Dermis microvascular lymphatic vessel endothelial cell (primary cell): ENCODE measurements around the gene CRB1. TPM values are rescaled to one million over a fixed set of nuclear protein-coding genes. Genes with fewer than 3 reads are reported as not detected.

Source experiments
- DNase-seq, 2 donors: peaks; one replicate each; pipeline versions ENCODE4 v3.0.0 to v3.0.0-alpha.2; 2010; ENCODE audit warnings: low read depth in 2 of 2
- total RNA-seq: library from RNA; depleted of rRNA; stranded (reverse); fragments of >200 nt; gene quantifications from 2 replicates; pipeline ENCODE4 v1.2.1, GENCODE V29; 2014

CRB1 gene
- total RNA-seq, 1 donor from 2014 or later, result under 0.01 TPM

- no peak for DNase-seq
These were observed 35.4 kb downstream of the CRB1 start for GRCh38 chr1:197303463-197303862.

DNA sequence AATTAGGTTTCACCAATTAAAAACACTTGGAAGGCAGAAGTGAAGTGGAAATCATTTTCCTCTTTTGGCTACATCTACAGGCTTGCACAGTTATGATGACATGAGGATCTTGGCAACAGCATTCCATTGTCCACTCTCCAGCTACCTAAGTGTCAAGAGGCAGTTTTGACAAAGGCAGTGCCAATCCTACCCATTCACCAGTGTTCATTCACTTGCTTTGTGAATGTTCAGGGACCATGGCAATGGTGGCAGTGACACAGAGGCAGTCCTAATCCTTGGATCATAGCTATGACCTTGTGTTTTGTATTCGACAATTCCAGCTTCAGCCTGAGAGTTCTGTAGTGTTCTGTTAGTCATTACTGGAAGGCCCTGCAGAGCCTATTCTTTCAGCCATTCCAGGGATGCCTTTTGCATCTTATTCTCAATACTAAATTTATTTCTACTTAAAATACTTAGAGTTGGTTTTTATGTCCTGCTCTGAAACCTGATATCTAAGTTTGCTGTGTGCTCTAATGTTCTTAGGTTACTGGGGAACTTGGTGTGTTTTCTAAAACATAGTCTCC, 36.7 kb downstream of the CRB1 start:
- no peak for DNase-seq

- no peak for DNase-seq
These were observed 37.9 kb downstream of the CRB1 start for GRCh38 chr1:197305925-197306324.

DNA sequence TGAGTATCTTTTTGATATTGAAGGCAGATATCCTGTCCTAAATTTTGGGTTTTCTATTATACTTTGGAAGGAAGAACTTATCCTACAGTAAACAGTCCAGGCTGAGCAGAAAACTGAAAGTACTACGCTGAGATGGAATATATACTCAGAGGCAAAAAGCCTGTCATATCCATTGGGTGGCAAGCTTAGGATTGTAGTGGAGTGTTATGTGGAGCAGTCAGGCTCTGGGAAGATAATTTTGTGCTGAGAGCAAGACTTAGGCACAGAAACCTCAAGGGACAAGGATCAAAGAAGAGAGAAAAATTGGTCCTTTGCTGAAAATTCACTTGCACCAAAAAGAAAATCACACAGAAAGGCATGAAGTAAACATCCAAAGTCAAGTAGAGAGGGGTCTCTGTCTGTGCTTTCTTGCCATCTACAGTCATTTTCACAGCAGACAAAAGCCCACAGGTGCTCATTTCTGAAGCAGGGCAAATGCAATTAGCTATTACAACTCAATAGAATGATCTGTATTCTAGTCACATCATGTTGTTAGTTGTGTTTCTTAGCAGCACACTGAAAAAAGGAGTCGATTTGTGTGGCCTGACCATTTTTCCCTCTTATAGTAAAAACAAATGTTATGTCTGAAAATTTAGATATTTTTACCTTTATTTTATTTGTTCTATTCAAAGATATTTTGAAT, 38.5 kb downstream of the CRB1 start:
- DNase-seq, result no peak

- DNase-seq, result no peak
These were observed 39.1 kb downstream of the CRB1 start for GRCh38 chr1:197307136-197307535.

DNA sequence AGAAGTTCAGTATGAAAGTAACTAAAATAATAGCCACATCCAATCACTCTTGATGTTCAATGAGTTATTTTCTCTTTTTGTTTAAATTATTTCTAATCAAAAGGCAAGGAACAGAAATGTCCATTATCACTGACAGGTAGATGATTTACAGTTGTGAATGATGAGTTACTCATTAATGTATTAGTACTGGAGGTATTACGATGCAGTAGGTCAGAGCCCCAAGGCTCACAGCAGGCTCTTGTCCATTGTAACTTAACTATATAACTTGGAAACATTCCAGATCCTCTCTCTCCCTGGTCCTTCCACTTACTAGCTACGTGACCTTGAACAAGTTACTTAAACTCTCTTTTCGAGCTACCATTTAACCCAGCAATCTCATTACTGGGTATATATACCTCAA, 39.5 kb downstream of the CRB1 start:
- no peak for DNase-seq

DNA sequence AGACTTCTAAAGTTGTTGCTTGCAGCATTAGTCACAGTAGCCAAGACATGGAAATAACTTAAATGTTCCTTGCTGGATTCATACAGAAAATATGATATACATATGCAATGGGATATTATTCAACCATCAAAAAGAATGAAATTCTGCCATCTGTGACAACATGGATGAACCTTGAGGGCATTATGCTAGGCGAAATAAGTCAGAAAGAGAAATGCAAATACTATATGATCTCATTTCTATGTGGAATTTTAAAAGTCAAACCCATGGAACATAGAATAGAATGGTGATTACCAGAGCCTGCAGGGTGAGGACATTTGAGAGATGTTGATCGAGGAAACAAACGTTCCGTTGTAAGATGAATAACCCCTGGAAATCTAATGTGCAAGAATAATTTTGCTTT, 43.0 kb downstream of the CRB1 start:
- DNase-seq, result no peak

GRCh38 chr1:197312163-197312562, 44.1 kb downstream of the CRB1 start:
- no peak for DNase-seq

GRCh38 chr1:197313713-197314112, 45.7 kb downstream of the CRB1 start:
- no peak for DNase-seq

DNA sequence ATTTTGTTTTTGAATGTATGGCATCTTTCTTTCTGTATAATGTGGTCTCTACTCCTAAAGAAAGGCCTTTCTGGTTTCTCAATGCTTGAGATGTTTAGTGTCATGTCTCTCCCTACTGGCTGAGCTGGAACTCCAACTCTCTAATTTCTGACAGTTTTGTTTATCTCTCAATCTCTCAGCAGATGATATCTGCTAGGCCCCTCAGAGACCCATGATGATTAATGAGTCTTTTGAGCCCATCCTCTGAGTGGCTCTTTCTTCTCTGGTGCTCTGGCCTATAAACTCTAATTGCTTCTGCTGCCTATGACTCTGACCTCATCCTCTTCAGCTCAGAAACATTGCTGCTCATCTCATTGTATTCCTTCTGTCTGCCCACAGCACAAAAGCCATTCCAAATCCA, 46.6 kb downstream of the CRB1 start:
- no peak for DNase-seq

GRCh38 chr1:197319631-197320030, 51.6 kb downstream of the CRB1 start:
- DNase-seq, result no peak

DNA sequence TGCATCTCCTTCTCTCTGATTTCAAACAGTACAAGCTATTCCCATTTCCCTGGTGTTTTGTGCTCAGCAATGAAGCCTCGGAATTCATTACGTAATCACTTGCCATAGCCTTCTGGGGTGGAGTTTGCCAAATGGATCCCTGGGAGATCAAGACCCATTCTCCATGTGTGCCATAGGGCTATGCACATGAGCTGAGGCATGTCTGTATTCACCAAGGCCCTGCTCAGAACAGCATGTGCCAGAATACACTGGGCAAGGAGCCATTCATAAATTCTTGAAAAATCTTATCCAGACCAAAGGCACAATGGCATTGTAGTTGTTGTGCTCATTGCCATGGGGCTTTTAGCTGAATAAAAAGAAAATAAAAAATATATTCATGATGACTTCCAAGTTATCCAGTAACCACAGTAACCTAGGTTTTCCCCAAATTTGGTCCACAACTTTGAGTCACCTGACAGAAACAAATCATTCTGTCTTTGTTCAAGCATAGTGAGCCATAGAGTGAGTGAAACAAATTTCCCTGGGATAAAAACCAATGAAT, 53.0 kb downstream of the CRB1 start:
- no peak for DNase-seq

DNA sequence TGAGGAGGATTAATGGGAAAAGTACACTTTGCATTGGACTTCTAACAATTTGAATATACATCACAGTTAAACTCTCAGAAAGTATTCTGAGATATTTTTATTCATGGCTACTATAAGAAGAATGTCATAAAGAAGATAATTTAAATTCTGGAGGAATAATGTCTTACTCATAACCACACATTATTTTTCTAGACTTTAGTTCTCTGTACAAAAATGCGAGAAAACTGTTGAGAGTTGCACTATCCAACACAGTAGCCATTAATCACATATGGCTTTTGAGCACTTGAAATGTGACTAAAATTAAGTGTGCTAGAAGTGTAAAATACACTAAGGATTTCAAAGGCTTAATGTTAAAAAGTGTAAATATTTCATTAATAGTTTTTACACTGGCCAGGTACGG, 53.8 kb downstream of the CRB1 start:
- DNase-seq, result no peak

GRCh38 chr1:197327776-197328364, 59.8 kb downstream of the CRB1 start:
- DNase-seq, result peak in 1 of 2 donors; percentile 4

DNA sequence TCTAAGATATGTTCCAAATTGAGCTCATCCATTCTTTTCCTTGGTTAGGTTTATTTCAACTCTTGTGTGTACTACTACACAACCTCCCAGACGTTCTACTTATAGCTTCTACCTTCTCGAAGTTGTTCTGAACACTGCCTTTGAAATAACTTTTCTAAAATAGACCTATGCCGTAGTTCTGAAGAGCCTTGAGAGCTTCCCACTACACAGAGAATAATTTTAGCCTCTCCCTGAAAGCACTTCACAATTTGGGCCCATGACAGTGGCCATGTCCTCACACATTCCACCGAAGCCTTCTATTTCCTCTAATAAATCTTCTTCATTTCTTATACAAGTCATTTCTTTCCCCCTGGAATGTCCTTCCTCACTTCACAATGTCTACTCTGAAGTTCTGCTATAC, 62.2 kb downstream of the CRB1 start:
- DNase-seq, result no peak

DNA sequence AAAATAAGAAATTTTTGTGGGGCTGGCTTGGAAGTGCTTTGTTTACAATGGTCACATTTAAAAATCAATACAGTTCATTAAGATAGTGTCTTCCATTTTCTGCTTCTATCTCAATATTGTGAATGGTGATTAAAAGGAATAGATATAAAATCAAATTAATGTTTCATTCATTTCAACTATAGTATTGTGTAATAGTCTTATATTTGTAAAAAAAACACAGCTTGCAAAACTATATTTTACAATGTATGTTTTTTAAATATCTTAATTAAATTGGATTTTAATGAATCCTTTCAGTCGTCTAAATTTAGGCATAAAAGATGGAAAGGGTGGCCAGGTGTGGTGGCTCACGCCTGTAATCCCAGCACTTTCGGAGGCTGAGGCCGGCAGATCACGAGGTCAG, 63.5 kb downstream of the CRB1 start:
- no peak for DNase-seq

DNA sequence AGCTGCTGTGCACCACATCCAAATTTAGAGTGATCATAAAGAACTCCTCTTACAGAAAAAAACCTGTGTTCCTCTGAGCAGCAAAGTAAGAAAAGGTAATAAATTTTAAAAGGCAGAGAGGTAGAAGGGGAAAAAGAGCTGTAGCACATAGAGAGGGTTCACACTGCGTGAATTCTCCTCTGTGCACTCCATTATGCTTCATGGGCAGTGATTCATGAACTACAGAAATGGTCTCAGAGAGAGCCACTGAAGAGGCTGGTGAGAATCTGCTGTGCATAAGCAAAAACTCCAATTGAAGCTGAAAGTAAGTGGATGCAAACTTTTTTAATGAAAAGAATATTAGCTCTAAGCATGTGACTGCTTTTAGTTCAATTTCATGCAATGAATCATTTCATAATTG, 65.0 kb downstream of the CRB1 start:
- no peak for DNase-seq

GRCh38 chr1:197336571-197336970, 68.5 kb downstream of the CRB1 start:
- DNase-seq, result no peak

GRCh38 chr1:197339106-197340060, 71.3 kb downstream of the CRB1 start:
- DNase-seq, result no peak

DNA sequence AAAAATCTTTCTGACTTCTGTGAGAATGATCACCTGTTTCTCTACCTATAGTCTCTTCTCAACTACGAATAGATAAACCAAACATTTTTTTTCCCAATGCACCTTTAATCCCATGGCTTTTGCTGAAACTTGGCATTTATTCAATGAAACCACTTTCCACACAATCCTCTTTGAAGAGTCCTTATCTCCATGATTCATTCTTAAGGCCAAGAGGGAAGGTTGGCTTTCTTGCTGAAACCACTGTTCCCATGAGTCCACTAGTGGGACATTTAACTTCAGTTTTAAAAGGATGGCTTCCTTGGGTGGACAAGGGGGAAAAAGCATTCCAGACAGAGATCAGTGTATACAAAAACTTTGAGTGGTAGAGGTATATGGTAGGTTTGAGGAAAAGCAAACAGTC, 73.6 kb downstream of the CRB1 start:
- DNase-seq, result no peak

DNA sequence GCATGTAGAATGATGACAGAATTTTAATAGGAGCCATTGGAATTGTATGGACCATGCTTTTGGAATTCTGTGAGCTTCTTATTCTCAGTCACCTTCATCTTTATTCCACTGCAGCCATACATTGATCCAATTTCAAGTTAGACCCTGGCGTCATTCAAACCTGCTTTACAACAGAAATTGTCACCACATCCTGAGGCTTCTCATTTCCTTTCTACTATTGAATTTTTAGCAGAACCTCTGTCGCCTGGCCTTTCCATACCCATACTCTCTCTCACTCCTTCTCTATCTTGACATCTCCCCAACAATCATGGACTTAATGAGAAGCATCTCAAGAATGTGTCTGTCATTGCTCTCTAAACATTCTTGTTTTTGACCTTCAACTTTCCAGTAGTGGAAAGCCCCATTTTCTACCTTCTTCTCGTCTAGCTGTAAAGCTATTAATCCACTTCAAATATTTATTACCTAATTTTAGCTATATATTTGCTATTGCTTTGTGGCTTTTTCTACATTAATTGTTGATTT, 74.1 kb downstream of the CRB1 start:
- DNase-seq, result no peak

DNA sequence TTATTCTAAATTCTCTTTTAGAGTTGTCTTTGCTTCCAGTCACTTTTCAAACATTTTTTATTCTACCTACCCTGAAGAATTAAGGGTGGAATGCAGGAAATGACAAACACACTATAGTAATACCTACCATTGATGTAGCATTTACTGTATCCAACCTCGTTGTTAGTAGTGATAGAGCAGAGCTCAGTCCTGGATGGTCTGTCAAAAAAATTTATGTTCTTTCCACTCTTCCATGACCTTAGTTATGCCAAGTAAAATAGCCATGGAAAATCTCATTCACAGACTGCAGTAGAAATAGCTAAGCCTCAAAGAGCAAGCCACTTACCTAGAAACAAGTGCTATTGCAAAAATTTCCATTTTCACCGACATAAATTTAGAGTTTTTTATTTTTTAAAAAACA, 74.6 kb downstream of the CRB1 start:
- DNase-seq, result no peak
